Suppressor macrophage treated with lipopolysaccharide for 4 hours (primary cell): ENCODE measurements around the gene ST7.
"Not testable (repeated sequence)": the region's sequence is repeated elsewhere in the genome, so short reads cannot be mapped to it uniquely, and the experiment has no call there.

Experiments used
- DNase-seq: peaks from one replicate; pipeline ENCODE4 v3.0.0-alpha.2; 2020

The ST7 gene

DNA sequence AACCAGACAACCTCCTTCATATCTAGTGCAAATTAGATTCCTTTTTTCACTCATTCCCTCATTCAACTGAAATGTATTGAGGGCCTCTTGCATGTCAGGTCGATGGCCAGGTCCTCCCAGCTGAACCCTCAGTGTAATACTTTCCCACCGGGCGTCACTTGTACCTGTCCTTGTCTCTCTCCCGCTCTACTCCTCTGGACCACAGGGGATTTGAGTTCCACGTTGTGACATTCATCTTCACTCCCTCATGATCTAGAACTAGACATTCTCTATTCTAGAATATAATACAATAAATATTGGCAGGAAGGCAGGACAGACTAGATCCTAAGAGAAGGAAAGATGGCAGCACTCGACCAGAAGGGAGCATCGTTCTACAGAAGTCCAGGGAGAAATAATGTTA lies 285.6 kb downstream of the ST7 start:
- no peak for DNase-seq

DNA sequence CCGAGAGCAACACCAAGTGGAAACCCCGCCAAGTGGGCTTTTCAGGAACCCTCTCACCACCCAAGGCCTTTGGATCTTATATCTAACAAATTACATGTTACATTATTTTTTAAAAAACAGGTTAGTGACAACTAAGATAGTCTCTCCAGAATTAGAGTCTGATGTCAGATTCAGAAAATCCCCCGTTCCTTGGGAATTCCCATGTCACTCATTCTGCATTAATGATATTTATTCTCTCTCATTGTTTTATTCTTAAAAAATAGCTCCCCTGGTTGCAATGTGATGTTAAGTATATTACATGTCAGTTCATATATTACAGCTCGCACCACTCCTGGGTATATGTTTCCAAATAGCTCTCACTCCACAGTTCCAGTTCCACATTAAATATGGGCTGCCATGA lies 287.8 kb downstream of the ST7 start:
- DNase-seq: no peak

DNA sequence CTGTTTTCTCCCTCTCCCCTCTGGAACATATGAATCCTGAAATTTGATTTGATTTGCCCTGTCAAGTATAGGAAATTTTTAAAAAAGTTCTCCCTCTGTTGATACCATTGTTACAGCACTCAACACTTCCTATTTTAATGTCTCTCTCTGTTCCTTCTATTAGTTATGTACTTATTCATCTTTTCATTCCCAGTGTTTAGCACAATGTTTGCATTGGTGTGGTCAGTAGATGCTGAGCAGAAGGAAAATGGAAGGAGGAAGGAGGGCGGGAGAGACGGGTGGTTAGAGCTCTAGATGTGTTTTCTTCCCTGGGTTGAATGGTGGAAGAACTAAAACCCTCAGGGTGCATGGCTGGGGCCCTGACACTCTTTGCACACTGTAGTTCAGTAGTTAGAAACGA lies 290.1 kb downstream of the ST7 start:
- DNase-seq: no peak

DNA sequence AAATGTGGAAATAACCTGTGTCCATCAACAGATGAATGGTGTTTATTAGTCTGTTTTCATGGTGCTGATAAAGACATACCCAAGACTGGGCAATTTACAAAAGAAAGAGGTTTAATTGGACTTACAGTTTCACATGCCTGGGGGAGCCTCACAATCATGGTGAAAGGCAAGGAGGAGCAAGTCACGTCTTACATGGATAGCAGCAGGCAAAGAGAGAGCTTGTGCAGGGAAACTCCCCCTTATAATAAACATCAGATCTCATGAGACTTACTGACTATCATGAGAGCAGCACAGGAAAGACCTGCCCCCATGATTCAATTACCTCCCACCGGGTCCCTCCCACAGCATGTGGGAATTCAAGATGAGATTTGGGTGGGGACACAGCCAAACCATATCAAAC lies 292.4 kb downstream of the ST7 start:
- not testable (repeated sequence) for DNase-seq

DNA sequence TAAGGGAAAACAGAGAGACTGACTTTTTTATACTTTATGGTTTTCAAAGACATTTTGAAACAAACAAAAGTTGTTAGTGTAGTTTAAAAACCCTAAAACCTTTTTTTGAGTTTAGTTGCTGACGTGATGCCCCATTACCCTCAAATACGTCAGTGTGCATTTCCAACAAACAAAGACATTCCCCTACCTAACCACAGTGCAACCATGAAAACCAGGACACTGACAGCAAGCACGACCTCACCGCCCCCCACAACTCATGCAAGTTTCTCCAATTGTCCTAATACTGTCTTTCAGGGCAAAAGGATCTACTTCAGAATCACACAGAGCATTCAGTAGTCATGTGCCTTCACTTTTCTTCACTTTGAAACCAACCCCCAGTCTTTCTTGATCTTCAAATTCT lies 294.5 kb downstream of the ST7 start:
- no peak for DNase-seq

DNA sequence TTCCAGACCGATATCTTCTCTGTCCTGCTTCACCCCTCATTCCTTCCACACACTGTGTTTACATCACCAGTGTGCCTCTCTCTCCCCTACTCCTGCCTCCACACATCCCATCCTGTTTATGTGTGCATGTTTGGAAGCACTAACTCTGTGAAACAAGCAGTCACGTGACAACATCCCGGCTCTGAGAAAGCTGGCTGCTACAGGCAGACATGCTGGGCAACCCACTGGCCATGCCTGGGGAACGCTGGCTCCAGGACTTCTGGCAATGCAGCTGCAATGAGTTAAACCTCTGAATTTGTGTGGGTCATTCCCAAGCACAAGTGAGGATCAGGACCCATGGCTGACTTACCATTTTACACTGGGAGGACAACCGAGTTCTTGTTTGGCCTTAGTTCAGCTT lies 295.5 kb downstream of the ST7 start:
- DNase-seq: no peak

DNA sequence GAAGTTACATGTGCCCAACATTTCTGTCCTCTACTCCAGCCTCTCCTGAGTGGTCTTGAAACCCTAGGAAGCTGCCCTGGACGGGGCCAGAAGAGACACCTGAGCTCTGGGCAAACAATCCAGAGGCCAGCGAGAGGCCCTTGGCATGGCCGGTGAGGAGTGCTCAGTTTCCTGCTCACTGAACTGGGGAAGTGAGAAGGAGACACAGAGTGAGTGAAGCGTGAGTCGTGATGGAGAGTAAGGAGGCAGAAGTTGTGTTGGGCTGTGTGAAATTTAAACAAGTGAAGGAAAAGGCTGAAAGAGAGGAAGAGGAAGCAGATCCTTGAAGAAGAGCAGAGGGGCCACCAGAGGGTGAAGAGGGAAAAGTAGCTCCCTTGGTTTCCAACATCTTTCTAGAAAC lies 296.4 kb downstream of the ST7 start:
- DNase-seq: no peak

DNA sequence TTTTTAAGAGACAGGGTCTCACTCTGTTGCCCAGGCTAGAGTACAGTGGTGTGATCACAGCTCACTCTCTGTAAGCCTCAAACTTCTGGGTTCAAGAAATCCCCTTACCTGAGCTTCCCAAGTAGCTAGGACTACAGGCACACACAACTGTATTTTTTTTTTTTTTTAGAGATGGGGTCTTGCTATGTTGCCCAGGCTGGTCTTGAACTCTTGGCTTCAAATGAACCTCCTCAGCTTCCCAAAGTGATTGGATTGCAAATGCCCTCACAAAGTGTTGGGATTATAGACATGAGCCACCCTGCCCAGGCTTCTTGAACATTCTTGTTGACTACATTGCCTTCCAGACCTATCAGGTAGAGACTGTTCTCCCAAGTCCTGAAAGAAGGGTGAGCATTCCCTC lies 296.9 kb downstream of the ST7 start:
- DNase-seq: no peak

DNA sequence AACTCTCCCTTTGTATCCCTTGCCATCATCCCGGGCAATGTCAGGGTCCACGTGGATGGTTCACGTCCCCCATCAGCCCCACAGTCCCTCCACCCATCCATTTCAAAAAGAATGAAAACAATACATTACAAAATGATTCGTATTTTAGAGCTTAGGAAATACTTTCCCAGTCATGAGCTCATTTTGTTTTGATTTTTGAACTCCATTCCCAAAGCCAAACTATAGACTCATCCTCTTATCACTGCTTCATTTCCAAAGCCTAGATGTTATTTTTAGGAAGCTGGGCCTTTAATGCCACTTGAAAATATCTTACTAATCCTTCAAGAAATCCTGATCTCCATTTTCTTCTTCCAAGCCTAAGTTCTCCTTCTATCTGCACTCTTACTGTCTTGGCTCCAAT lies 297.5 kb downstream of the ST7 start:
- DNase-seq: no peak

DNA sequence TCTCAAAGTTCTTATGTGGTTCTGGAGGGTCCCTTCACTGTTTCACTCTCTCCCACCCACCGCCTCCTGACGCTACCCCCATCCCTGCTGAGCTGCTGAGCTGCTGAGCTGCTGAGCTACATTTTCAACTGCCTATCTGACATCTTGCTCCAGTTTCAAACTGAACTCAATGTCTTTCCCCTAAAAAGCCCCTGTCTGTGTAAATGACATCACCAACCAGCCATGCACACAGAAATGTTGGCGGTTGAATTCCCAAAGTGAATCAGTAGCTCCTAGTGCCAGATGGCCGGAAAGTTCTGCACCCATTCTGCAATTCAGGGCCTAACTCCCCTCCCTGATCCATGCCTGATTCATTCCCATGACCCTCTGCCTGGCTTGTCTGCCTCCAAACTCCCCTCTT lies 298.4 kb downstream of the ST7 start:
- DNase-seq: no peak

DNA sequence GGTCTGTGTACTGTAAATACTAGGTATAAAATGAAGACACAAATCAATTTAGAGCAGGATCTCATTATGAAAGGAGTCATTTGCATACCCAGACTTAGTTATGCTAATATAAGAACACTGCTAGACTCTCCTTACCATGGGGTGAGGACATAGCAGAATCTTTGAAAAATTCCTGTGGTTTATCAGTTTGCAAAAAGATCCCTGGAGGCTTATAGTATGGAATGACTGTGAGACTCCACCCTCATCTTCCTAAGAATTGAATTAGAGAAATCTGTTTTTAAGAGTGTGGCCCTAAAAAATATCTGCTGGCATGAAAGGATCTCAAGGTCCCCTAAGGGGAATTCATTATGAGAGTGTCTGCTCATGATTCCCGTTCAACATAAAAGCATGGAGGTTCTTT lies 306.3 kb downstream of the ST7 start:
- DNase-seq: no peak

DNA sequence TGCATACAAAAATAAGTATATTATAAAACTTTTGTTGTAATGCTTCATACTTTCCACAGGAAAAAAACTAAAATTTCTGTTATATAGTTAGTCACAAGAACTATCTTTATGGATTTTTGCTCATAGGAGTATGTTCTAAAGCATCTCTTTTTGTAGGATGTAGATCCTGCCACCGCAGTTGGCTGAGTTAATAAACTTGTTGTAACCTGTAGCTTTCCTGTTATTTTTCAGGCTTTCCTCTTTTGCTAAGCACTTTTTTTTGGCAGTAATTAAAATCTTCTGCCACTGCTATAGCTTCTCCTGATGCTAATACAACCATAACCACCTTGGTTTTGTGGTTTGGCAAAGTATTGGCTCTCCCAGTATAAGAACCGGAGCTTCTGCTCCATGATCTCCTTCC lies 309.2 kb downstream of the ST7 start:
- no peak for DNase-seq

DNA sequence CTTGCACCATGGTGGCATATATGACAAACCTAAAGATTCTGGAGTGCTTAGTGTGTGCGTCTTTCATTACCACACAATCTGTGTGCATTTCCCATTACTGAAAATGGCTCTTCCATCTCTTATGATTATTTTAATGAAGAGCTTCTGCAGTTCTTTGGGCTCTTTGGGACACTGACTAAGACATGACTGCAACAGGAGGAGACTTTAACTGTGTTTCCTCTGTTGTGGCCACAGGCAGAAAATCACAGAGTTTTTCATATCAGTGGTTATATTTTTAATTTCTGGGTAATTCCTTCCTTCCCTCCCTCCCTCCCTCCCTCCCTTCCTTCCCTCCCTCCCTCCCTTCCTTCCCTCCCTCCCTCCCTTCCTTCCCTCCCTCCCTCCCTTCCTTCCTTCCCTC lies 311.4 kb downstream of the ST7 start:
- no peak for DNase-seq

DNA sequence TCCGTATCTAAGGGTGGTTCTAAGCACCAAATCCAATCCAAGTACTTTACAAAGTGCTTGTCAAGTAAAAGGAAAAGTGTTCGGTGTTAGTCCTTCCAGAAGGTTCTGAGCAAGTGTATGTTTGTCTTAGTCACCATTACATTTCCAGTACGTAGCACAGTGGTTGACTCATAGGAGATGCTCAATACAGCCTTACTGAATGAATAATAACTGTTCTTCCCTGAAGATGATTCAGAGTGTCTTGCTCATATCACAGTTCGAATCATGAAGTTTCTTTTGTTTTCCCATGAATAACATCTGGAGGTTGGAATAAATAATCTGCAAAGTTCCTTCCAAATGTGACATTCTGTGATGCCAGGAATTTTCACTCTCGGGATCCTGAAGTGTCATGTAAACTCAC lies 316.1 kb downstream of the ST7 start:
- DNase-seq: peak; percentile 16

DNA sequence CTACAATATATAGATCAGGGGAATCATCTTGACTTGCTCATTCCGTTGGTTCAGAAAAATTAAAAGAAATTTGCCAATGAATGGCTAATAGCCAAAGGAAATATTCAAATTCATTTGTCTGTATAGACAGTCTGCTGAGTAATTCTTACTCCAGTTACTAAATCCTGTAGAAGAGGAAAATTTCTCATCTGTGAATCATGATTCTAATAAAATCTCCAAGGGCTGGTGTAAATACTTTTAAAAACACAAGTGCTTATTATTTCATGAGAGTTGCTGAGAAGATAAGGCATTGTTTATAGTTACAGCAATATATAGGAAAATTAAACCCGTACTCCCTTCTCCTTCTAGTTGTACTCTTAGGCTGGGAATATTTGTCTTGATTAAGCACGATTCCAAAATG lies 316.6 kb downstream of the ST7 start:
- no peak for DNase-seq

DNA sequence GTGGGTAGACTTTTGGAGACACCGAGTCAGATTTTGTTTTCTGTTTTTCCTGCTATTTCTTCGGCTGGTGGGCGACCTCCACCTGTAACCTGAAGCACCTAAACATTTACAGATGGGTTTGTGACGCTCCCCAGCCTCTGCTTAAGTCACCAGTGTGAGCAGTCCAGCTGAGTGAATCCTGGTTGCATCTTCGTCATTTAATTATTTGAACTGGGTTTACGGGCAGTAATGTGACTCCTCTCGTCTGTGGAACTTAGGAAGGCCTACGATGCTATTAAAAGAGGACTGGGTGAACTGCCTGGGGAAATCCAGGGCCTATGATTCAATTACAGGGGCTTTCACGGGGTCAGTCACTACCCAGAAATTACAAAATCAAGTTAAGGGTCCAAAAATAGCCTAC lies 317.1 kb downstream of the ST7 start:
- DNase-seq: no peak

DNA sequence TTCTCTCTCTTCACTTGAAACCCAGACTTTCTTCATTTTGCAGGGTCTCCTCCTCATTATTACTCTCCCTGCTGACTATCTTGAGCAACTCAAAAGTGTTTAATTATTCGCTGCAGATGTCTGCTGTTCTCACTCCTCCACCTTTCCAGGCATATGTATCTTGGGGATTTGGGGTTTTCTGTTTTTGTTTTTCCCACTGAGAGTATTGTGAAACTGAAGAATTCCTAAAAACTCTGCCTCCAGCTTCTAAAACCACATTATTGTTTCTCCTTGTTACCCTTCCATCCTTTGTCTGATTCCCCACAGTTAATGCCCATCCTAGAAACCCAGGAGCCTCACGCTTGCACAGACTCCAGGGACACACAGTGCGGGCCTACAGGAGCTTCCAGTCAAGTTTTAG lies 318.3 kb downstream of the ST7 start:
- no peak for DNase-seq

DNA sequence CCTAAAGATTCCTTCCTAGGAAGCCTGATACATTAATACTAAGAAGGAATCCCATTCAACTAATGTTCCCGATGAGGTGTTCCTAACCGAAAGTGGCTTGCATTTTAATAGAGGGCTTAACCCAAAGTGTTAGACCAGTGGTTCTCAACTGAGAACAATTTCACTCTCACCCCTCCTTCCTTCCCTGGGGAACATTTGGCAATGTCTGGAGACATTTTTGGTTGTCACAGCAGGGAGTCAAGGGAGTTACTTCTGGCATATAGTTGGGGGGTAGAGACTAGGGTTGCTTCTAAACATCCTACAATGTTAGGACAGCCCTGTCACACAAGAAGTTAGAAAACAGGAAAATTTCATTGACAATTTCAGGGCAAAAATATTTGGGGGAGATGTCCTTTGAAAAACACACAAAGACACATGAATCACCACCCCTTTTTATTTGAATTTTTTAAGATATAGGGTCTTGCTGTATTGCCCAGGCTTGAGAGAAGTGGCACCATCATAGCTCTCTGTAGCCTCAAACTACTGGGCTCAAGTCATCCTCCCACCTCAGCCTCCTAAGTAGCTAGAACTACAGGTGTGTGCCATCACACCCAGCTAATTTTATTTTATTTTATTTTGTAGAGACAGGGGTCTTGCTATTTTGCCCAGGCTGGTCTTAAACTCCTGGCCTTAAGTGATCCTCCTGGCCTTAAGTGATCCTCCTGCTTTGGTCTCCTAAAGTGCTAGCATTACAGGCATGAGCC lies 318.9 kb downstream of the ST7 start:
- no peak for DNase-seq

DNA sequence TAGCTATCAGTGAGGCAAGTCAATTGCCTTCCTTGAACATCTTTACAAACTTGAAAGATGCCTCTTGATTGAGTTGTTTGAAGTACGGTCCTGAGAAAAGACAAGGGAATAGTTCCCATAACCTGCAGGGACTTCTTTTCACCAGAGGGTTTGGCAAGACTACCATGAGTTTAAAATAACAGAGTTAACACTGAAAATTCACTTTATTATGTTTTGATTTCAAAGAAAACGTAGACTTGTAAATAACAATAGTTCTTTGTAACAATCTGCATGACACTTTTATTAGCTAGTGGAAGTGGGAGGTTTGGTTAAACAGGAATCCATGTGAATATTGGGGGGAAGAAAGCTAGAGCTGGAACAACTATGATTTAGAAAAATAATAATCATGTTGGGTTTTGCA lies 320.0 kb downstream of the ST7 start:
- DNase-seq: no peak

DNA sequence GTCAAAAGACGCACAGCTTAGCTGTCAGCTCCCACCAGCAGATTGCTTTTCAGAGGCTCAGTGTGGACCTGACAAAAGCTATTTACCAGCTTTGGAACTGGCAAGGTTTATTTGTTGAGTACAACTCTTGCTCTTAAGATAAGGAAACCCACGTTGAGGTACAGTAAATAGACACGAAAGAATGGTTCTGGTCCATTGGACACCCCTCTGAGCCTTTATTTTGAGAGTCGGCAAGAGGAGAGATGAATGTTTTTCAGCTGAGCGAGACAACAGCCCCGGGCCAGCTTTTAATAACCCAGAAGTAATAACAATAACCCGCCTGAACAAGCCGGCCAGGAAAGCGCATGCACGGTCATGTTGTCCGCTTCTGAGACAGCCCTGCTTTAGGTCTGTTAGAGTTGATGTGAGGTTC lies 320.5 kb downstream of the ST7 start:
- DNase-seq: no peak

DNA sequence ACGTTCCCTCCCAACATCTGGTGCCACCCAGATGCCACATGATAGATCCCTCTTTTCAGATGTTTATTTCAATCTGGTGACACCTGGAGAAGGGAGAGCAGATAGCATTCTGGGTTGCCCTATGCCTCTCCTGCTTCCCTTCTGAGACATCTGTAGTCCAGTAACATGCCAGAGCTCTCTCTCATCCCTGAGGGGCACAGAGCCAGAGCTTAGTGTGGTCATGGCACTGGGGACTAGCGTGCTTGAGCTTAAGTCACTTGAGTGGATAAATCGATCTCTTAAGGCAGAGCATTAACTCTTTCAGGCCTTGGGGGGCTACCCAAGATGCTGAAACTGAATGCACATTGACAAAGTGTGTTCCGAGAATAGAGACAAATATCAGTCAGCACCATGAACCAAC lies 321.6 kb downstream of the ST7 start:
- no peak for DNase-seq

DNA sequence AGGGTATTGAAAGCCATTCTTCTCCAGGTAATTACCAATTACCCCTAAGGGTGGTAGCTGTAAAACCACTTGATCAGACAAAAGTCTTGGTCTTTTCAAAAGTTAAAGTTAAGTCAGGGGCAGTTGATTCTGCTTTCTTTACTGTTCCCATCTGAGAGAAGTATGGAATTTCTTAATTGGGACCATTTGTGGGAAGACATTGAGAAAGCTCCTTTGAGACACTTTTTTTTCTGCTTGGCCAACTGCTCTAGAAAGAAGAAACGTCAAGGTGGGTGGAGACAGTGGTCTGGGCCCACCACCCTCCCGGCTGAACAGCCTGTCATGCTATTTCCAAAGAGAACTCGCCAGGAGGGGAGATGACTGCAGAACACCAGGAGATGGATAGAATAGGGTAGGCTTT lies 324.3 kb downstream of the ST7 start:
- DNase-seq: no peak

DNA sequence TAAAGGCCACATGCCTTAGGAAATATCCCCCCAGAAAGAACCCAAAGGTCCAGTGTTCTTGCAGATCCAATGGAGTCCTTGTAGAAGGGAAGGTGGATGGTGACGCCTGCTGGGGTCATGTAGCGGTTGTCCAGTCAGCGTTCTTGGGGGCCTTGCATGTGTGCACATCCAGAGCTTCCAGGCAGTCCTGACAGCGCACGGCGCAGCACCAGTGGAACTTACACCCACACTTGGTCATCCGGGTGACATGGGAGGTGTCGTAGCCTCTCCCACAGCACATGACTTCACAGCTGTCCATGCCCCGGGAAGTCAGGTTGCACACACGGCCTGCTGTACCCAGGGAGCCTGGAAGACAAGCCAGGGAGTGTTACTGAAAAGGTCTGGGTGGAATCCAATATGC lies 324.7 kb downstream of the ST7 start:
- no peak for DNase-seq

DNA sequence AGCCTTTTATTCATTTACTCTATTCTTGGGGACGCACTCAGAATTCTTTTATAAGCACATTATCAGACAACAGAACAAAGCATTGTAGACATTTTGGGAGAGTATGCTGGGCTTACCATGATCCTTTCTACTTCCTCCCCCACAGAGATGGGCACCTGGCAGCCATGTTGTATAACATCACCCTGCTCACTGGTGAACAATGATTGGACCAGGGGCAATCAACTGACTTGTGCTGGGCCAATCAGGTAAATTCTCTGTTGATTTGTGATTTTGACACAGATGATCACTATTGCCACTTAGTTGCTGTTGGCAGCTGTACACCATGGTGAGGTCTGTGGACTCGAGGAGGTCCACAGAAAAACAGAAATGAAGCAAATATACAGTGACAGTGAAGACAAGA lies 325.9 kb downstream of the ST7 start:
- no peak for DNase-seq
